Endothelial cell (in vitro differentiated cells): ENCODE data around the gene TBC1D16. TPM values are rescaled to one million over a fixed set of nuclear protein-coding genes. Genes with fewer than 3 reads are reported as not detected.

Source experiments
- DNase-seq: peaks from one replicate; pipeline ENCODE4 v3.0.0; 2021; ENCODE audit warnings: low spot score
- H3K27ac Mint-ChIP-seq: one replicate; pipeline ENCODE4 v1.8.0; 2021; ENCODE audit warnings: mixed read lengths, inconsistent platforms; ENCODE audit not compliant: unreplicated experiment
- H3K27me3 Mint-ChIP-seq: one replicate; pipeline ENCODE4 v1.8.0; 2021; ENCODE audit warnings: mild to moderate bottlenecking, moderate library complexity, mixed read lengths, inconsistent platforms; ENCODE audit not compliant: unreplicated experiment
- H3K36me3 Mint-ChIP-seq: one replicate; pipeline ENCODE4 v1.8.0; 2021; ENCODE audit warnings: mild to moderate bottlenecking, low read depth, mixed read lengths, inconsistent platforms; ENCODE audit not compliant: unreplicated experiment
- H3K4me1 Mint-ChIP-seq: one replicate; pipeline ENCODE4 v1.8.0; 2021; ENCODE audit warnings: mild to moderate bottlenecking, mixed read lengths, inconsistent platforms; ENCODE audit not compliant: unreplicated experiment
- H3K4me3 Mint-ChIP-seq: one replicate; pipeline ENCODE4 v1.8.0; 2021; ENCODE audit warnings: mild to moderate bottlenecking, mixed read lengths, inconsistent platforms; ENCODE audit not compliant: unreplicated experiment
- H3K9me3 Mint-ChIP-seq: one replicate; pipeline ENCODE4 v1.8.0; 2021; ENCODE audit warnings: mixed read lengths, inconsistent platforms; ENCODE audit not compliant: unreplicated experiment
- total RNA-seq: library from RNA; stranded (reverse); fragmentation: NEBNext Ultra II Directional; extraction: Animal tissue kit (Norgen Biotek cat#: 25700); gene quantifications from one replicate; pipeline ENCODE4 v1.2.1, GENCODE V29; 2021; ENCODE audit not compliant: unreplicated experiment
- TF ChIP-seq, protein P1 (sequence below): fragments of 200-600 bp; sonication (generic); IDR thresholded peaks from one replicate; pipeline ENCODE4 v1.5.0; 2021; ENCODE audit warnings: antibody characterized with exemption; ENCODE audit not compliant: unreplicated experiment

Gene TBC1D16
- total RNA-seq, 1 donor from 2014 or later, result 126 TPM

DNA sequence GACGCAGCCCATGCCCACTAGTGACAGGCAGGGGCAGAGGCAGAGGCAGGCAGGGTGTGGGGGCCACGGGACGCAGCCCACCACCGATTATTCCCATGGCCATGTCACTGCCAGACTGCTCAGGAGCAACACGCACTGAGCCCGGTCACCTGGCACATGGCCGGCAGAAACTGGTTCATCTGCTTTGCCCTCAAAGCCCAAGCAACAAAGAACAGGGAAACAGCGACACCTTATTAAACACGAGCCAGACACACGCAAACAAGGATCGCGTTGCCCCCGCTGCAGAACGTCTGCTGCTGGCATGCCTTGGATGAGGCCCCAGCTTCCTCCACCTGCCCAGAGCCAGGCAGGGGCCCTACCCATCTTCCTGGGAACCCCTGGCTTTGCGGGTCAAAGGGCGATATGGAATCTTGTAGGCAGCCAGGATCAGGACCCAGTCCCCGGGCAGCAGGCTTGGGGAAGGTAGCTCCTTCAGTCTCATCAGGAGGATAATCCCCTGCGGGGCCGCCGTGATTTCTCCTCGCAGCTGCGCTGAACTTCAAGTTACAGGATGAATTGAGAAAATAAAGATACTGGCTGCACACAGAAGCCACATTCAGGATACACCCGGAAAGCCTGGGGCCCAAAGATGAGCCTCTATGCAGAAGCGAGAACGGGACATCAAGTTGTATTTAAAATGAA, 4.8 kb downstream of the TBC1D16 start:
- peaks cover 15% of the 10 kb centered on the region for H3K27me3 Mint-ChIP-seq
- TF ChIP-seq, protein P1, sequence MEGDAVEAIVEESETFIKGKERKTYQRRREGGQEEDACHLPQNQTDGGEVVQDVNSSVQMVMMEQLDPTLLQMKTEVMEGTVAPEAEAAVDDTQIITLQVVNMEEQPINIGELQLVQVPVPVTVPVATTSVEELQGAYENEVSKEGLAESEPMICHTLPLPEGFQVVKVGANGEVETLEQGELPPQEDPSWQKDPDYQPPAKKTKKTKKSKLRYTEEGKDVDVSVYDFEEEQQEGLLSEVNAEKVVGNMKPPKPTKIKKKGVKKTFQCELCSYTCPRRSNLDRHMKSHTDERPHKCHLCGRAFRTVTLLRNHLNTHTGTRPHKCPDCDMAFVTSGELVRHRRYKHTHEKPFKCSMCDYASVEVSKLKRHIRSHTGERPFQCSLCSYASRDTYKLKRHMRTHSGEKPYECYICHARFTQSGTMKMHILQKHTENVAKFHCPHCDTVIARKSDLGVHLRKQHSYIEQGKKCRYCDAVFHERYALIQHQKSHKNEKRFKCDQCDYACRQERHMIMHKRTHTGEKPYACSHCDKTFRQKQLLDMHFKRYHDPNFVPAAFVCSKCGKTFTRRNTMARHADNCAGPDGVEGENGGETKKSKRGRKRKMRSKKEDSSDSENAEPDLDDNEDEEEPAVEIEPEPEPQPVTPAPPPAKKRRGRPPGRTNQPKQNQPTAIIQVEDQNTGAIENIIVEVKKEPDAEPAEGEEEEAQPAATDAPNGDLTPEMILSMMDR, result no peak
- peaks cover 17% of the 10 kb centered on the region for H3K36me3 Mint-ChIP-seq
- peaks cover 72% of the 10 kb centered on the region for H3K4me1 Mint-ChIP-seq
- H3K4me3 Mint-ChIP-seq, result no peak overlapping the region
- DNase-seq, result no peak
- no peaks in the 10 kb centered on the region for H3K9me3 Mint-ChIP-seq
- H3K27ac Mint-ChIP-seq, result no peak overlapping the region

DNA sequence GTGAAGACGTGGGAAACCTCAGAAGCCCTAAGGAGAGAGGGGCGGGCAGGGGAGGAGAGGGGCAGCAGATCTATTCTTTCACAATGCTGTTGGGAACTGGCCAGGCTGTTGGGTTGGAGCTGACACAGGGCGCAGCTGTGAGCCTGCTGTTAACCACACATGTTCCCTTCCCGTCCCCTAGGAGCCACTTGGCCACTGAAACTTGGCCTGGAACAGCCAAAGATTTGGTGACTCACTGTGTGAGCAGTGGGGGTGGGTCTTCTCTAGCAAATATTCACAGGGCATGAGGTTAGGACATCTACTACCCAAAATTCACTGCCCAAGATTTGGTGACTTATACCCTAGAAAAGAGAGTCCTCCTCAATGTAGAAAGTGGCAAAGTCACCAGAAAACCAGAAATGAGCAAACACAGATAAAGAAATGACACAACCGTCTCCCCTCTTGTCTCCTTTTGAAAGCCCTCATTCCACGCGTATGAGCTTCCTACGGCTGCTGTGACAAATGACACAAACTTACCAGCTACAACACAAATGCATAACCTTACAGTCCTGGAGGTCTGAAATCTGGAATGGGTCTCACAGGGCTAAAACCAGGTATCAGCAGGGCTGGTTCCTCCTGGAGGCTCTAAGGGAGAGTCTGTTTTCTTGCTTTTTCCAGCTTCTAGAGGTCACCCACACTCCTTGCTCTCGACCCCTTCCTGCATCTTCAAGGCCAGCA, 6.3 kb downstream of the TBC1D16 start:
- no peak for DNase-seq
- Mint-ChIP-seq H3K4me3 (peak overlapping the region; percentile 57), H3K9me3 (no peaks in the 10 kb centered on the region), H3K36me3 (peaks cover 9% of the 10 kb centered on the region), H3K4me1 (peaks cover 66% of the 10 kb centered on the region), H3K27me3 (peaks cover 7% of the 10 kb centered on the region), H3K27ac (peak overlapping the region; percentile 42)
- TF ChIP-seq, protein P1, result no peak

GRCh38 chr17:80028030-80028429, 7.6 kb downstream of the TBC1D16 start:
- TF ChIP-seq, protein P1, result no peak
- peaks cover 52% of the 10 kb centered on the region for H3K4me1 Mint-ChIP-seq
- no peaks in the 10 kb centered on the region for H3K9me3 Mint-ChIP-seq
- no peak overlapping the region for H3K27ac Mint-ChIP-seq
- H3K27me3 Mint-ChIP-seq, result peaks cover 7% of the 10 kb centered on the region
- H3K36me3 Mint-ChIP-seq, result peaks cover 8% of the 10 kb centered on the region
- H3K4me3 Mint-ChIP-seq, result no peak overlapping the region
- DNase-seq, result no peak

GRCh38 chr17:80027043-80027435, 8.6 kb downstream of the TBC1D16 start:
- TF ChIP-seq, protein P1, result no peak
- peaks cover 8% of the 10 kb centered on the region for H3K36me3 Mint-ChIP-seq
- DNase-seq, result no peak
- peaks cover 42% of the 10 kb centered on the region for H3K4me1 Mint-ChIP-seq
- H3K4me3 Mint-ChIP-seq, result peak overlapping the region; percentile 7
- H3K27ac Mint-ChIP-seq, result no peak overlapping the region
- peaks cover 10% of the 10 kb centered on the region for H3K27me3 Mint-ChIP-seq
- no peaks in the 10 kb centered on the region for H3K9me3 Mint-ChIP-seq
